Hepatocyte (in vitro differentiated cells): Measurements from ENCODE around the gene SIPA1. TPM values are rescaled to one million over a fixed set of nuclear protein-coding genes. Genes with fewer than 3 reads are reported as not detected.

Source experiments
- DNase-seq: peaks from one replicate; pipeline ENCODE4 v3.0.0-alpha.2; 2016; ENCODE audit warnings: low spot score
- H2AFZ ChIP-seq: fragments of 200-600 bp; sonication (generic); 2 replicates; pipeline ENCODE4 v1.6.0; 2016; ENCODE audit warnings: antibody characterized with exemption, mild to moderate bottlenecking
- H3K27ac ChIP-seq: fragments of 200-600 bp; sonication (generic); 2 replicates; pipeline ENCODE4 v1.5.1; 2016; ENCODE audit warnings: mild to moderate bottlenecking
- H3K27me3 ChIP-seq: fragments of 200-600 bp; sonication (generic); 2 replicates; pipeline ENCODE4 v1.6.1; 2016
- H3K36me3 ChIP-seq: fragments of 200-600 bp; sonication (generic); replicated peaks from 2 replicates; pipeline ENCODE4 v1.5.1; 2016; ENCODE audit warnings: low read depth; ENCODE audit not compliant: insufficient read depth
- H3K4me1 ChIP-seq: fragments of 200-600 bp; sonication (generic); 2 replicates; pipeline ENCODE4 v1.5.1; 2016; ENCODE audit warnings: mild to moderate bottlenecking, moderate library complexity; ENCODE audit not compliant: insufficient read depth
- H3K4me2 ChIP-seq: fragments of 200-600 bp; sonication (generic); 2 replicates; pipeline ENCODE4 v1.6.0; 2016
- H3K4me3 ChIP-seq: fragments of 200-600 bp; sonication (generic); 2 replicates; pipeline ENCODE4 v1.5.1; 2016; ENCODE audit warnings: mild to moderate bottlenecking
- H3K79me2 ChIP-seq: fragments of 200-600 bp; sonication (generic); 2 replicates; pipeline ENCODE4 v1.6.0; 2017; ENCODE audit warnings: mild to moderate bottlenecking
- H3K9me2 ChIP-seq: fragments of 200-600 bp; sonication (generic); replicated peaks from 2 replicates; pipeline ENCODE4 v1.6.0; 2017; ENCODE audit warnings: mild to moderate bottlenecking; ENCODE audit not compliant: insufficient read depth
- H3K9me3 ChIP-seq: fragments of 200-600 bp; sonication (generic); 2 replicates; pipeline ENCODE4 v1.5.1; 2016; ENCODE audit warnings: low read depth, mild to moderate bottlenecking
- H4K20me1 ChIP-seq: fragments of 200-600 bp; sonication (generic); 2 replicates; pipeline ENCODE4 v1.6.0; 2016; ENCODE audit warnings: mild to moderate bottlenecking; ENCODE audit not compliant: insufficient read depth, poor library complexity, severe bottlenecking
- CTCF ChIP-seq: fragments of 200-600 bp; sonication (generic); IDR thresholded peaks from 2 replicates; pipeline ENCODE4 v1.5.1; 2016; ENCODE audit warnings: antibody characterized with exemption, mild to moderate bottlenecking; ENCODE audit not compliant: poor library complexity
- EZH2 ChIP-seq: fragments of 200-600 bp; sonication (generic); IDR thresholded peaks from 2 replicates; pipeline ENCODE4 v1.6.1; 2016; ENCODE audit warnings: antibody characterized with exemption, mild to moderate bottlenecking, borderline replicate concordance
- EZH2phosphoT487 ChIP-seq: fragments of 200-600 bp; sonication (generic); IDR thresholded peaks from one replicate; pipeline ENCODE4 v1.6.1; 2018; ENCODE audit warnings: antibody characterized with exemption, mild to moderate bottlenecking, low read depth, moderate library complexity; ENCODE audit not compliant: unreplicated experiment, severe bottlenecking
- WGBS: methylation state at CpG from one replicate; pipeline ENCODE4 v1.1.6; 2016; ENCODE audit warnings: low lambda C conversion rate; ENCODE audit errors: missing lambda C conversion rate; 5-methylcytosine and 5-hydroxymethylcytosine counted together
- polyA plus RNA-seq: library from polyadenylated mRNA; unstranded; fragments of >200 nt; fragmentation: Nextera tagmentation; extraction: Ambion mirVana; gene quantifications from 2 replicates; pipeline ENCODE4 v1.2.1, GENCODE V29; 2016
- total RNA-seq: library from RNA; depleted of rRNA; stranded (reverse); fragments of >200 nt; gene quantifications from 2 replicates; pipeline ENCODE4 v1.2.3, GENCODE V29; 2014

The SIPA1 gene
- total and polyA plus RNA-seq, 2 experiments from 2014 or later: 15.6 to 42.9 TPM

GRCh38 chr11:65695459-65696241, 57.7 kb downstream of the SIPA1 start:
- Histone ChIP-seq H3K36me3 (no peaks in the 10 kb centered on the region), H3K4me1 (no peaks in the 10 kb centered on the region), H3K4me2 (no peak overlapping the region), H3K27me3 (no peaks in the 10 kb centered on the region), H3K27ac (peak overlapping the region; percentile 63), H3K9me2 (no peaks in the 10 kb centered on the region), H3K79me2 (no peaks in the 10 kb centered on the region), H3K4me3 (no peak overlapping the region), H4K20me1 (no peaks in the 10 kb centered on the region), H3K9me3 (no peaks in the 10 kb centered on the region), H2AFZ (no peak overlapping the region)
- DNase-seq: peak; percentile 47
- TF ChIP-seq CTCF (no peak), EZH2phosphoT487 (no peak), EZH2 (no peak)
- WGBS: 82% methylated on average over 12 of the region's 12 CpGs

GRCh38 chr11:65696802-65697552, 59.1 kb downstream of the SIPA1 start:
- no peak overlapping the region for H3K4me3 ChIP-seq

GRCh38 chr11:65698205-65698604, 60.3 kb downstream of the SIPA1 start:
- H3K27me3 ChIP-seq: no peaks in the 10 kb centered on the region
- H3K9me3 ChIP-seq: no peaks in the 10 kb centered on the region
- H4K20me1 ChIP-seq: no peaks in the 10 kb centered on the region
- no peaks in the 10 kb centered on the region for H3K9me2 ChIP-seq
- 67% methylated on average over 8 of the region's 8 CpGs for WGBS
- TF ChIP-seq EZH2 (no peak), EZH2phosphoT487 (no peak), CTCF (no peak)
- no peak overlapping the region for H3K4me3 ChIP-seq
- H2AFZ ChIP-seq: no peak overlapping the region
- no peaks in the 10 kb centered on the region for H3K79me2 ChIP-seq
- no peaks in the 10 kb centered on the region for H3K36me3 ChIP-seq
- no peaks in the 10 kb centered on the region for H3K4me1 ChIP-seq
- no peak overlapping the region for H3K4me2 ChIP-seq
- no peak for DNase-seq
- H3K27ac ChIP-seq: no peak overlapping the region

More at GRCh38 chr11:65696802-65697552, 59.1 kb downstream of the SIPA1 start:
- Histone ChIP-seq H3K79me2 (no peaks in the 10 kb centered on the region), H2AFZ (no peak overlapping the region), H3K27me3 (no peaks in the 10 kb centered on the region), H3K27ac (no peak overlapping the region), H4K20me1 (no peaks in the 10 kb centered on the region), H3K4me2 (no peak overlapping the region), H3K9me3 (no peaks in the 10 kb centered on the region), H3K9me2 (no peaks in the 10 kb centered on the region), H3K4me1 (no peaks in the 10 kb centered on the region), H3K36me3 (no peaks in the 10 kb centered on the region)
- TF ChIP-seq CTCF (no peak), EZH2phosphoT487 (no peak), EZH2 (no peak)
- no peak for DNase-seq
- WGBS: 93% methylated on average over 5 of the region's 5 CpGs
